C4-2B (cell line): Measurements from ENCODE around the gene PSMB4.

ENCODE experiments used
- ZFX ChIP-seq: fragments of 450-650 bp; IDR thresholded peaks from 2 replicates; pipeline ENCODE4 v1.6.1; 2017
- TF ChIP-seq, protein P1 (sequence below): fragments of 450-650 bp; conservative IDR thresholded peaks from 2 replicates; pipeline ENCODE4 v1.5.1; 2017; ENCODE audit warnings: mild to moderate bottlenecking

DNA sequence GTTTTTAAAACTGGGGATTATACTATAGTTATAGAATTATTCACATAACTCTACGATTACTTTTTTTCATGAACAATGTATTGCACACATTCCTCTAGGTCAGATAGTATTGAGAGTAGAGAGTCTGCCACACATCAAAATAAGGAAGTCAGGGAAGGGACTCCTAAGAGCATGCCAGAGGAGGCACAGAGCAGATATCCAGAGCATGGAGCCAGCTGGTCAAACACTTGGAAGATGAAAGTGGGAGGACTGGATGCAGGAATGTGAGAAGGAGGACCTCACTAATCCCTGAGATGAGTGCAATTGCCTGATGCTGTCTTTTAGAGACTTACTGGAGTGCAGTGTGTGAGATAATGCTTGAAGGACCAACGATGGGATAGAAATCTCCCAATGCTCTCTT is 42.7 kb upstream of the PSMB4 start:
- TF ChIP-seq, protein P1, sequence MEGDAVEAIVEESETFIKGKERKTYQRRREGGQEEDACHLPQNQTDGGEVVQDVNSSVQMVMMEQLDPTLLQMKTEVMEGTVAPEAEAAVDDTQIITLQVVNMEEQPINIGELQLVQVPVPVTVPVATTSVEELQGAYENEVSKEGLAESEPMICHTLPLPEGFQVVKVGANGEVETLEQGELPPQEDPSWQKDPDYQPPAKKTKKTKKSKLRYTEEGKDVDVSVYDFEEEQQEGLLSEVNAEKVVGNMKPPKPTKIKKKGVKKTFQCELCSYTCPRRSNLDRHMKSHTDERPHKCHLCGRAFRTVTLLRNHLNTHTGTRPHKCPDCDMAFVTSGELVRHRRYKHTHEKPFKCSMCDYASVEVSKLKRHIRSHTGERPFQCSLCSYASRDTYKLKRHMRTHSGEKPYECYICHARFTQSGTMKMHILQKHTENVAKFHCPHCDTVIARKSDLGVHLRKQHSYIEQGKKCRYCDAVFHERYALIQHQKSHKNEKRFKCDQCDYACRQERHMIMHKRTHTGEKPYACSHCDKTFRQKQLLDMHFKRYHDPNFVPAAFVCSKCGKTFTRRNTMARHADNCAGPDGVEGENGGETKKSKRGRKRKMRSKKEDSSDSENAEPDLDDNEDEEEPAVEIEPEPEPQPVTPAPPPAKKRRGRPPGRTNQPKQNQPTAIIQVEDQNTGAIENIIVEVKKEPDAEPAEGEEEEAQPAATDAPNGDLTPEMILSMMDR: no peak
- no peak for TF ChIP-seq ZFX
